HepG2 (cell line): Measurements from ENCODE around the gene PLCXD1. TPM values are rescaled to one million over a fixed set of nuclear protein-coding genes. Genes with fewer than 3 reads are reported as not detected.
A peak's percentile ranks its signal among the peaks of the same experiment; 100 is the strongest.

Experiments used
- AKAP8 ChIP-seq: sonication (generic); formaldehyde crosslinking; IDR thresholded peaks from 2 replicates; pipeline ENCODE4 v1.5.1; 2020; ENCODE audit warnings: mild to moderate bottlenecking, missing genetic modification reagents
- ARNTL ChIP-seq: sonication (generic); formaldehyde crosslinking; IDR thresholded peaks from 2 replicates; pipeline ENCODE4 v1.4.0; 2020; ENCODE audit warnings: mild to moderate bottlenecking, missing genetic modification reagents
- ATRX ChIP-seq: sonication (generic); formaldehyde crosslinking; IDR thresholded peaks from 2 replicates; pipeline ENCODE4 v1.4.0; 2020; ENCODE audit warnings: missing genetic modification reagents, borderline replicate concordance
- EEA1 ChIP-seq: sonication (generic); formaldehyde crosslinking; IDR thresholded peaks from 2 replicates; pipeline ENCODE4 v1.5.1; 2020; ENCODE audit warnings: mild to moderate bottlenecking, missing genetic modification reagents, borderline replicate concordance
- JUN ChIP-seq: sonication (generic); formaldehyde crosslinking; IDR thresholded peaks from 2 replicates; pipeline ENCODE4 v1.4.0; 2020; ENCODE audit warnings: mild to moderate bottlenecking, missing genetic modification reagents
- MATR3 ChIP-seq: sonication (generic); formaldehyde crosslinking; IDR thresholded peaks from 2 replicates; pipeline ENCODE4 v1.4.0; 2020; ENCODE audit warnings: missing genetic modification reagents
- MTF2 ChIP-seq: sonication (generic); formaldehyde crosslinking; IDR thresholded peaks from 2 replicates; pipeline ENCODE4 v1.5.0; 2020; ENCODE audit warnings: missing genetic modification reagents, borderline replicate concordance
- MZF1 ChIP-seq: sonication (generic); formaldehyde crosslinking; IDR thresholded peaks from 2 replicates; pipeline ENCODE4 v1.8.1; 2023; ENCODE audit warnings: mild to moderate bottlenecking, missing genetic modification reagents, borderline replicate concordance
- RBAK ChIP-seq: sonication (generic); formaldehyde crosslinking; IDR thresholded peaks from 2 replicates; pipeline ENCODE4 v1.5.1; 2020; ENCODE audit warnings: mild to moderate bottlenecking, missing genetic modification reagents
- RBM22 ChIP-seq: fragments of 200-400 bp; formaldehyde crosslinking; optimal IDR thresholded peaks from 2 replicates; pipeline ENCODE3; 2017; ENCODE audit warnings: mild to moderate bottlenecking, low read length, moderate library complexity
- SATB2 ChIP-seq: sonication (generic); formaldehyde crosslinking; IDR thresholded peaks from 2 replicates; pipeline ENCODE4 v1.5.0; 2020; ENCODE audit warnings: missing genetic modification reagents
- ZNF33B ChIP-seq: sonication (generic); formaldehyde crosslinking; IDR thresholded peaks from 2 replicates; pipeline ENCODE4 v1.5.1; 2020; ENCODE audit warnings: mild to moderate bottlenecking, missing genetic modification reagents
- ZNF431 ChIP-seq: sonication (generic); formaldehyde crosslinking; IDR thresholded peaks from 2 replicates; pipeline ENCODE4 v1.9.0; 2022; ENCODE audit warnings: missing genetic modification reagents, low read depth, mild to moderate bottlenecking, borderline replicate concordance
- ZNF549 ChIP-seq: sonication (generic); formaldehyde crosslinking; IDR thresholded peaks from 2 replicates; pipeline ENCODE4 v1.5.0; 2020; ENCODE audit warnings: missing genetic modification reagents
- ZNF749 ChIP-seq: sonication (generic); formaldehyde crosslinking; IDR thresholded peaks from 2 replicates; pipeline ENCODE4 v1.8.0; 2022; ENCODE audit warnings: mild to moderate bottlenecking, missing genetic modification reagents, moderate library complexity, borderline replicate concordance
- polyA plus RNA-seq, 8 experiments: library from polyadenylated mRNA; depleted of rRNA in 3 of 8; stranded (reverse) in 7 of 8; unstranded in 1 of 8; fragments of >200 nt; fragmentation: Illumina TruSeq in 4 of 8; extraction: Trizol in 4 of 8; gene quantifications; 2 replicates each; pipeline versions ENCODE4 v1.2.1 to v1.2.3, GENCODE V29; 2011 to 2016; ENCODE audit warnings: low read depth in 4 of 8, missing spikeins in 1 of 8, mixed read lengths in 1 of 8; ENCODE audit not compliant: insufficient read depth in 1 of 8
- total RNA-seq, 5 experiments: library from RNA; depleted of rRNA; stranded (reverse); fragments of >200 nt; fragmentation: Illumina TruSeq; extraction: Trizol; gene quantifications; 2 replicates each; pipeline ENCODE4 v1.2.3, GENCODE V29; 2016; ENCODE audit warnings: low read depth in 1 of 5
- TF ChIP-seq, protein P1 (sequence below): sonication (generic); formaldehyde crosslinking; IDR thresholded peaks from 2 replicates; pipeline ENCODE4 v1.9.0; 2021; ENCODE audit warnings: missing genetic modification reagents, borderline replicate concordance
- TF ChIP-seq, protein P2 (sequence below): sonication (generic); formaldehyde crosslinking; IDR thresholded peaks from 2 replicates; pipeline ENCODE4 v1.8.1; 2023; ENCODE audit warnings: mild to moderate bottlenecking, missing genetic modification reagents
- TF ChIP-seq, protein P3 (sequence below), 2 experiments: sonication (generic) in 1 of 2; formaldehyde crosslinking in 1 of 2; IDR thresholded peaks; 2 replicates each; pipeline versions ENCODE4 v1.4.0 to v1.6.1; 2018 to 2020; ENCODE audit warnings: missing genetic modification reagents in 2 of 2, borderline replicate concordance in 1 of 2, low read depth in 1 of 2, mild to moderate bottlenecking in 1 of 2, missing biosample characterization in 1 of 2
- TF ChIP-seq, protein P4 (sequence below): sonication (generic); formaldehyde crosslinking; IDR thresholded peaks from 2 replicates; pipeline ENCODE4 v1.8.0; 2022; ENCODE audit warnings: missing genetic modification reagents, low read depth, mild to moderate bottlenecking, borderline replicate concordance

PLCXD1 gene
- total and polyA plus RNA-seq, 2 of the 13 experiments (the other 11 are each of a cell fraction or from before 2014, with no cell fraction given), result 87.7 to 153 TPM

DNA sequence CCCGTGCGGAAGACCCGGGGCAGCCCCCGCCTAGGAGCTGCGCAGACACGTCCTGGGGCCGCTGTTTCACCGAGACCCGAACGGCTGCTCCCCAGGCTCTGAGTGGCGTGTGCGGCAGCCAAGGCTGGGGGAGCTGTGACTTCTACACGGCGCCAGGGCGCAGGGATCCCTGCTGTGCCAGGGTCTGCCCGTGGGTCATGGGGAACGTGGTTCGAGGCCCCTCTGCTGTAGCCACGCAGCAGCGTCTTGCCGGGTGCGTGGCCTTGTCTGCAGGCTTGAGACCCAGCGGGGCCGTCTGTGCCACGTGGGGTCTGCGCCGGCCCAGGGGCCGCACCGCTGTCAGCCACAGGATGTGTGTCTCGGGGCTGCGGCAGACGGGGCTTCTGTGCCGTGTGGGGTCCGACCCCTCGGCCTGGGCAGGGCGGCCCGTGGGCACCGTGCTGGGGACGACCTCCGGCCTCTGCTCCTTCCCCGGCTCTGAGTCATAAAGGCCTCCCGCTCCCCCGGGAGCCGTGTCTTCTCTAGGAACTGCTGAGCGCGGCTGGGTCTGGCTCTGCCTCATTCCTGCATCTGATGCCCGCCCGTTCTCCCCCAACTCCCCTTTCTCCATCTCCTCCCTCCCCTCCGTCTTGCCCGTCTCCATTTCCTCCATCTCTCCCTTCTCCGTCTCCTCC is 50.1 kb downstream of the PLCXD1 start (continued):
- TF ChIP-seq, protein P1, sequence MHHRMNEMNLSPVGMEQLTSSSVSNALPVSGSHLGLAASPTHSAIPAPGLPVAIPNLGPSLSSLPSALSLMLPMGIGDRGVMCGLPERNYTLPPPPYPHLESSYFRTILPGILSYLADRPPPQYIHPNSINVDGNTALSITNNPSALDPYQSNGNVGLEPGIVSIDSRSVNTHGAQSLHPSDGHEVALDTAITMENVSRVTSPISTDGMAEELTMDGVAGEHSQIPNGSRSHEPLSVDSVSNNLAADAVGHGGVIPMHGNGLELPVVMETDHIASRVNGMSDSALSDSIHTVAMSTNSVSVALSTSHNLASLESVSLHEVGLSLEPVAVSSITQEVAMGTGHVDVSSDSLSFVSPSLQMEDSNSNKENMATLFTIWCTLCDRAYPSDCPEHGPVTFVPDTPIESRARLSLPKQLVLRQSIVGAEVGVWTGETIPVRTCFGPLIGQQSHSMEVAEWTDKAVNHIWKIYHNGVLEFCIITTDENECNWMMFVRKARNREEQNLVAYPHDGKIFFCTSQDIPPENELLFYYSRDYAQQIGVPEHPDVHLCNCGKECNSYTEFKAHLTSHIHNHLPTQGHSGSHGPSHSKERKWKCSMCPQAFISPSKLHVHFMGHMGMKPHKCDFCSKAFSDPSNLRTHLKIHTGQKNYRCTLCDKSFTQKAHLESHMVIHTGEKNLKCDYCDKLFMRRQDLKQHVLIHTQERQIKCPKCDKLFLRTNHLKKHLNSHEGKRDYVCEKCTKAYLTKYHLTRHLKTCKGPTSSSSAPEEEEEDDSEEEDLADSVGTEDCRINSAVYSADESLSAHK (CRISPR knock-in tag), result no peak
- no peak for TF ChIP-seq RBAK (CRISPR knock-in tag)
- 0 out of 2 replicates have a peak, but pooled peaks have one; percentile 64 for TF ChIP-seq MTF2 (CRISPR knock-in tag)
- no peak for TF ChIP-seq SATB2 (CRISPR knock-in tag)
- TF ChIP-seq EEA1 (CRISPR knock-in tag), result no peak
- no peak for TF ChIP-seq RBM22
- TF ChIP-seq, protein P2, sequence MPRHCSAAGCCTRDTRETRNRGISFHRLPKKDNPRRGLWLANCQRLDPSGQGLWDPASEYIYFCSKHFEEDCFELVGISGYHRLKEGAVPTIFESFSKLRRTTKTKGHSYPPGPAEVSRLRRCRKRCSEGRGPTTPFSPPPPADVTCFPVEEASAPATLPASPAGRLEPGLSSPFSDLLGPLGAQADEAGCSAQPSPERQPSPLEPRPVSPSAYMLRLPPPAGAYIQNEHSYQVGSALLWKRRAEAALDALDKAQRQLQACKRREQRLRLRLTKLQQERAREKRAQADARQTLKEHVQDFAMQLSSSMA (CRISPR knock-in tag), result no peak
- no peak for TF ChIP-seq ZNF431
- TF ChIP-seq, protein P3, sequence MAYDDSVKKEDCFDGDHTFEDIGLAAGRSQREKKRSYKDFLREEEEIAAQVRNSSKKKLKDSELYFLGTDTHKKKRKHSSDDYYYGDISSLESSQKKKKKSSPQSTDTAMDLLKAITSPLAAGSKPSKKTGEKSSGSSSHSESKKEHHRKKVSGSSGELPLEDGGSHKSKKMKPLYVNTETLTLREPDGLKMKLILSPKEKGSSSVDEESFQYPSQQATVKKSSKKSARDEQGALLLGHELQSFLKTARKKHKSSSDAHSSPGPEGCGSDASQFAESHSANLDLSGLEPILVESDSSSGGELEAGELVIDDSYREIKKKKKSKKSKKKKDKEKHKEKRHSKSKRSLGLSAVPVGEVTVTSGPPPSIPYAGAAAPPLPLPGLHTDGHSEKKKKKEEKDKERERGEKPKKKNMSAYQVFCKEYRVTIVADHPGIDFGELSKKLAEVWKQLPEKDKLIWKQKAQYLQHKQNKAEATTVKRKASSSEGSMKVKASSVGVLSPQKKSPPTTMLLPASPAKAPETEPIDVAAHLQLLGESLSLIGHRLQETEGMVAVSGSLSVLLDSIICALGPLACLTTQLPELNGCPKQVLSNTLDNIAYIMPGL (CRISPR knock-in tag; IDR thresholded peaks at IDR 0.05; ENCODE audit: borderline replicate concordance in 1 of 2, low read depth in 1 of 2), result no peak
- TF ChIP-seq MATR3 (CRISPR knock-in tag), result no peak
- TF ChIP-seq, protein P4, sequence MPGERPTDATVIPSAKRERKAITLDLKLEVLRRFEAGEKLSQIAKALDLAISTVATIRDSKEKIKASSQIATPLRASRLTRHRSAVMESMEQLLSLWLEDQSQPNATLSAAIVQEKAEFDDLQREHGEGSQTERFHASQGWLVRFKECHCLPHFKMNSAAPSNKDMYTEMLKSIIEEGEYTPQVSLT (CRISPR knock-in tag), result no peak
- no peak for TF ChIP-seq MZF1
- no peak for TF ChIP-seq ZNF749
- TF ChIP-seq AKAP8 (CRISPR knock-in tag), result peak; percentile 82; the same call in 1 of the 2 replicates
- no peak for TF ChIP-seq ARNTL (CRISPR knock-in tag)
- TF ChIP-seq JUN, result no peak
- no peak for TF ChIP-seq ATRX
- TF ChIP-seq ZNF549, result no peak
- no peak for TF ChIP-seq ZNF33B
